Activated CD4-positive, alpha-beta T cell treated with anti-CD3 and anti-CD28 coated beads, Interleukin-2, Interleukin-4, amounts not matched to agents 100 ng/mL and 50 ng/mL, durations not matched to agents 16 hours and 8 hours (primary cell): Measurements from ENCODE around the gene NUTM1.
"Not testable (repeated sequence)": the region's sequence is repeated elsewhere in the genome, so short reads cannot be mapped to it uniquely, and the experiment has no call there.

Source experiments
- DNase-seq: peaks from one replicate; pipeline ENCODE4 v3.0.0-alpha.2; 2020; ENCODE audit warnings: low spot score

NUTM1 gene

GRCh38 chr15:34337557-34338306 is 5.4 kb upstream of the NUTM1 start, which contains the start of gene SLC12A6:
TSS of gene SLC12A6 (minus strand) at chr15:34337781. CDS start at chr15:34336680, 1,101 bp downstream.
- peak; percentile 90 for DNase-seq

DNA sequence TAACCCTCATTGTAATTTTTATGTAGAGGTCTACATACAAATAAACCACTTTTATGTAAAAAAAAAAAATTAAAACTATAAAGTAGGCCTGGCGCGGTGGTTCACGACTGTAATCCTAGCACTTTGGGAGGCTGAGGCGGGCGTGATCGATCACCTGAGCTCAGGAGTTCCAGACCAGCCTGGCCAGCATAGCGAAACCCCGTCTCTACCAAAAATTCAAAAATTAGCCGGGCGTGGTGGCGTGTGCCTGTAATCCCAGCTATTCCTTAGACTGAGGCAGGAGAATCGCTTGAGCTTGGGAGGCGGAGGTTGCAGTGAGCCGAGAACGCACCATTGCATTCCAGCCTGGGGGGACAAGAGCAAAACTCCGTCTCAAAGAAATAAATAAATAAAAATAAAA is 4.8 kb upstream of the NUTM1 start:
- DNase-seq: no peak

GRCh38 chr15:34339946-34340345 is 3.2 kb upstream of the NUTM1 start:
- no peak for DNase-seq

- DNase-seq: no peak
Measured at GRCh38 chr15:34341381-34342212, 1.5 kb upstream of the NUTM1 start.

DNA sequence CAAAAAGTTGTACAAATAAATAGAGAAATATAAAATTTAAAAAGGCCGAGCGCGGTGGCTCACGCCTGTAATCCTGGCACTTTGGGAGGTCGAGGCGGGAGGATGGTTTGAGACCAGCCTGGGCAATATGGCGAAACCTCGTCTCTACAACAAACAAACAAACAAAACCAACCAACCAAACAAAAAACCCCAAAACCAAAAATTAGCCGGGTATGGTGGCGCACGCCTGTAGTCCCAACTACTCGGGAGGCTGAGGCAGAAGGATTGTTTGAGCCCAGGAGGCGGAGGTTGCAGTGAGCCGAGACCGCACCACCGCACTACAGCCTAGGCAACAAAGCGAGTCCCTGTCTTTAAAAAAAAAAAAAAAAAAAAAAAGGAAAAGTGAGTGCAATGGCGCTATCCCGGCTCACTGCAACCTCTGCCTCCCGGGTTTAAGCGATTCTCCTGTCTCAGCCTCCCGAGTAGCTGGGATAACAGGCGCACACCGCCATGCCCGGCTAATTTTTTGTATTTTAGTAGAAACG is 840 bp upstream of the NUTM1 start:
- DNase-seq: not testable (repeated sequence)

DNA sequence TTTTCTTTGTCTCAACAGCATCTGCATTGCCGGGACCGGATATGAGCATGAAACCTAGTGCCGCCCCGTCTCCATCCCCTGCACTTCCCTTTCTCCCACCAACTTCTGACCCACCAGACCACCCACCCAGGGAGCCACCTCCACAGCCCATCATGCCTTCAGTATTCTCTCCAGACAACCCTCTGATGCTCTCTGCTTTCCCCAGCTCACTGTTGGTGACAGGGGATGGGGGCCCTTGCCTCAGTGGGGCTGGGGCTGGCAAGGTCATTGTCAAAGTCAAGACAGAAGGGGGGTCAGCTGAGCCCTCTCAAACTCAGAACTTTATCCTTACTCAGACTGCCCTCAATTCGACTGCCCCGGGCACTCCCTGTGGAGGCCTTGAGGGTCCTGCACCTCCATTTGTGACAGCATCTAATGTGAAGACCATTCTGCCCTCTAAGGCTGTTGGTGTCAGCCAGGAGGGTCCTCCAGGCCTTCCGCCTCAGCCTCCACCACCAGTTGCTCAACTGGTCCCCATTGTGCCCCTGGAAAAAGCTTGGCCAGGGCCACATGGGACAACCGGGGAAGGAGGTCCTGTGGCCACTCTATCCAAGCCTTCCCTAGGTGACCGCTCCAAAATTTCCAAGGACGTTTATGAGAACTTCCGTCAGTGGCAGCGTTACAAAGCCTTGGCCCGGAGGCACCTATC is 5.0 kb downstream of the NUTM1 start:
- DNase-seq: no peak

DNA sequence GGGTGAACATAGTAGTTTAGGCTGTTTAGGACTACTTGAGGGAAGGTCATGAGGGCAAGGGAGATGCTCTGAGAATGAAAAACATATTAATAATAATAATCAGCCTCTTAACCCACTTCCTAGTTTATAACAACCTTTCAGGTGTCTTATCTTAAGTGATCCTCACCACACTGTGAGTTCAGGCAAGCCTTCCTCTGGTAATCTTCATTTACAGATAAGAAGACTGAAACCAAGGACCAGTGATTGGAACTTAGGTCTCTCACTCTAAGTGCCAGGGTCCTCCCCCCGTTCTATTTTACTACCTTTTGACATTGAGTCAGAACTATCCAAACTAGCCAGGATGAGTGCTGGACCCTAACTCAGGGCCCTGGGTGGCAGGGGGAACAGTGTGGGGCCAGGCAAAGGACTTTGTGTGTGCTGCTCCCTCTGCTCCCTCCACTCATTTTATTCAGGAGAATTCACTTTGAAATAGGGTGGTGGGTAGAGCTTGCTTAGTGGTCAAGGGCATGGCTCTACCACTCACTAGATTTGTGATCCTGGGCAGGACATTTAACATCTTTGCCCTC is 5.7 kb downstream of the NUTM1 start:
- DNase-seq: no peak

DNA sequence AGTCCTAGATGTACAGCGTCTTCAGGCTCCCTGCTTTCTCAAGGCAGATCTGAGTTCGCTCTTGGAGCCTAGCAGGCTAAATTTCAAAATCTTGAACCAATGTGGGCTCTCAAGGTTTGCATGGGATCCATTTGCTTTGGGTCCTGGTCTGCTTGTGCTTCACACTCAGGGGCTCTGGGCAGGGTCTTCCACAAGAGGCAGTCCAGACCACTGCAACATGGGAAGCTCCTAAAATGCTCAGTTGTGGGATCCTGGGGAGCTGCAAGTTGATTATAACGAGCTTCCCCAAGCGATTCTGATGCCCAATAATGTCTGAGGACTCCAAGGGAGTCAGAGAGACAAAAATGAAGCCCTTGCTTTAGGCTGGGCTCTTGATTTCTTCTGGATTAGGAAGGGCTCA is 6.7 kb downstream of the NUTM1 start:
- DNase-seq: no peak

DNA sequence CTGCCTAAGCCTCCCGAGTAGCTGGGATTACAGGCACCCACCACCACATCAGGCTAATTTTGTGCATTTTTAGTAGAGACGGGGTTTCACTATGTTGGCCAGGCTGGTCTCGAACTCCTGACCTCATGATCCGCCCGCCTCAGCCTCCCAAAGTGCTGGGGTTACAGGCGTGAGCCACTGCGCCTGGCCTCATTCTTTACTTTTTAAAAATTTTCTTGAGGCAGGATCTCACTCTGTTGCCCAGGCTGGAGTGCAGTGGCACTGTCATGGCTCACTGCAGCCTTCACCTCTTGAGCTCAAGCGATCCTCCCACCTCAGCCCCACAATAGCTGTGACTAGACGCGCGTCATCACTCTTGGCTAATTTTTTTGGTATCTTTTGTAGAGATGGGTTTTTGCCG is 9.9 kb downstream of the NUTM1 start:
- not testable (repeated sequence) for DNase-seq

DNA sequence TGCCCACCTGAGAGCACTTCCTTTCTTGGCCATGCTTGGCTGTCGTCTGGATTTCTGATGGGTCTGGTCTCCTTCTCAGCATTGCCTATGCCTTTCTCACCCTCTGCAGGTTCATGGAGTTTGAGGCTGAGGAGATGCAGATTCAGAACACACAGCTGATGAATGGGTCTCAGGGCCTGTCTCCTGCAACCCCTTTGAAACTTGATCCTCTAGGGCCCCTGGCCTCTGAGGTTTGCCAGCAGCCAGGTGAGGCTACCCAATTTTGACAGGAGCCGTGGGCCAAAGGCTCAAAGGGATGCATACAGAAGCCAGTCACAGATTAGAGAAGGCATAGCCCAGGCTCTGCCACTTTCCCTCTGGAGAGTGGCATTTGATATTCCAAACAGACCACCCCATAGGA is 10.5 kb downstream of the NUTM1 start:
- no peak for DNase-seq

GRCh38 chr15:34354286-34354685 is 11.2 kb downstream of the NUTM1 start:
- no peak for DNase-seq

DNA sequence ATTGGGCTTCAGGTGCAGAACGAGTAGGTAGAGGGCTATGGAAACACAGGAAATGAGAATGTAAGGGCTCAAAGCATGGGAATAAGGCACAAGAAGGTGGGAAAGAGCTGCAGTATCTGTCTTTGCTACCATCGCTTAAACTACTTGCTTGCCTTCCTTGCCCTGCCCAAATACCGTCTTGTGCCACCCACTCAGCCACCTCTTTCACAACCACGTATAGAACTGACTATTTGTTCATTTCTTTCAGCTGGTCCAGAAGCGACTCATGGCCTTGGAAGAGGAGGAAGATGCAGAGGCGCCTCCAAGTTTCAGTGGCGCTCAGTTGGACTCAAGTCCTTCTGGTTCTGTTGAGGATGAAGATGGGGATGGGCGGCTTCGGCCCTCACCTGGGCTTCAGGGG is 12.1 kb downstream of the NUTM1 start:
- DNase-seq: no peak

DNA sequence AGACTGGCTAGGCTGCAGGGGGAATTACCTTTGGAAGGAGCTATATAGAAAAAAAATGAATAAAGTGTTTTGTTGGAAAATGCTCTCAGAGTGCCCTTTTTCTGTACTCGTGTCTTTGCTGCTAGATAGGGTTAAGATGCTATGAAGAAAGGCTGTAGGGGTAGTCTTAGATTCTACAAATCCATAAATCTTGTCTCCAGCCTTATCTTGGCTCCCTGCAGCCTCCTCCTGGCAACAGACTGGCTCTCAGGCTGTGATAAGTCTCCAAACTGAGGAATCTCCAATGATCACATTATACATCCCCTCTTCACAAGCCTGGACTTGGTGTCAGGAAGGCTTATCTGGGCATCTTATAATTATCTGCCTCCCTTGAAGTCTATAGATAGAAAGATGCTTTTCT is 14.5 kb downstream of the NUTM1 start:
- no peak for DNase-seq

- no peak for DNase-seq
Measured at GRCh38 chr15:34358367-34358766, 15.3 kb downstream of the NUTM1 start.

DNA sequence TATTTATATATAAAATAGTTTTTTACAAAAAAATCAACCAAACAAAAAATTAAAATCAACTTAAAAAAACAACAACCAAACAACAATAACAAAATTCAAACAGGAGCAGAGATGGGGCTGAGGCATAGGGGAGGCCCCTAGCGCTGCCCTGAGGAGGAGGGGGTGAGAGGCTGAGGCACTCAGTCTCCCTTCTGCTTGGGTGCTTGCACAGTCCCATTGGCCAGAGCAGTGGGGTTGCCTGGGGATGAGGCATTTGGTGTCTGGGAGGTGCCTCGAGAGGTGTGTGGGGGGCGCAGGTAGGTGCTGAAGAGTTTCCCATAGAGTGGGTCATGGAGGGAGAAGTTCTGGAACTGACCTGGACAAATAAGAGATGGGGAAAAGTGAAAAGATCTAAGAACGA is 15.8 kb downstream of the NUTM1 start:
- DNase-seq: no peak

- no peak for DNase-seq
Measured at GRCh38 chr15:34359416-34359815, 16.3 kb downstream of the NUTM1 start.

DNA sequence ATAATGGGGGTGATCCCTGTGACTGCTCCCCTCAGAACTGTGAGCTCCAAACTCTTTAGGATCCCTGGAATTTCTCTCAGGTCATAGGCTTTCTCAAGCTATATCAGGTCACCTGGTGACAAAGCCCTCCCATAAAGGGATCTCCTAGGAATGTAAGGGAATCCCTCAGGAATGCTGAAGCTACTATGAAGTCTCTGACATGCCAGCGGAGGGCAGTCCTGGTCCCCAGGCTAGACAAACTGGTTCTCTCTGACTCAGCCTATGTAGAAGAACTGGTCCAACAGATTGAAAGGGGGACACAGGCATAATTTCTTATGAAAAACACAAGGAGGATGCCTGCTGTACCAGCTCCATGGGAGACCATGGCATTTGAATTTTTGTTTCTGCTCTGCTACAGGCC is 17.2 kb downstream of the NUTM1 start:
- no peak for DNase-seq

- DNase-seq: no peak
Measured at GRCh38 chr15:34361278-34361677, 18.2 kb downstream of the NUTM1 start.

GRCh38 chr15:34362047-34362773 is 19.1 kb downstream of the NUTM1 start:
- no peak for DNase-seq

DNA sequence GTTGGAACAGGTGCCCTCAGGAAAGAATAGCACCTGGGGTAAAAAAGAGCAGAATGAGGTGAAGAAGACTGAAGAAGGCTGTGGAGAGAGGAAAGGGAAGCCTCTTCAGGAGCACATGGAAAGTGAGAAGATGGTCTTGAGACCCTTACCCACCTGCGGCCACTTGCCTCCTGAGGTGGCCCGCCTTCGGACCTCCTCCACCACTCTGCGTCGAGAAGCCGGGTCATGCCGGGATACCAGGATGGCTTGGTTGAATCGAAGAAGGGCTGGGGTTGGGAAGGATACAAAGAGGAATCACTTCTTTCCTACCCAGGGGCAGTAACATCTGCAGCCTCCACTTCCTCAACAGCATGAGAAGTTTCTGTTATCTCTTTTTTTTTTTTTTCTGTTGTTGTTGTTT is 20.9 kb downstream of the NUTM1 start:
- no peak for DNase-seq

DNA sequence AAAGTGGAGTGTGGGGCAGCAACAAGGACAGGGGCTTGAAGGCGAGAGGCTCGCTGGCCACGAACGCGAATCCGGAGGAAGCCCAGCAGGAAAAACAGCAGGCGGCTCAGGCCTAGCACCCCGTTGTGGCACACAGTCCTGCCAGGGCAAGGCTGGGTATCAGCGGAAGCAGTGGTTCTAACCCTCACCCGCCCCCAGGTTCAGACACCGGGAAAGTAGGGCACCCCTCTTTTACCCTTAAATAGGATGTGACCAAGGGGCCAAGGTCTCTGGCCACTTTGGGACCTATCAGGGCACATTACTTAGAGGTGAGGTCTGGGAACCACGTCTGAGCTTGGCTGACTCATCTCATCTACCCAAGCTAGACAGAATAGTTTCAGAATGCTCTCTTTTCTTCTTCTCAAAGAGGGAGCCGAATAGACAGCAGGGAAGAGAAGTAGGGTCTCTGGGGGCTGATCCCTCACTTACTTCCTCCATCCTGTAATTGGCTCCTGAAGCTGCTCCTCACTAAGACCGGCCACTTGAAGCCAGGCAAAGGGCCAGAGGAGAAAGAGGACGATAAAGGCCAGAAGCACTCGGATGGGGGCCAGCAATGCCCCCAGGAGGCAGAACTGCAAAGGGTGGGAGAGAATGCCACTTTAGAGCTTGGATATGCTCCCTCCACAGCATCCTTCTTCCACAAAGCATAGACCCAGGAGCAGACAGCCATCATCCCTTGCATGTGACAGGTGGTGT is 22.1 kb downstream of the NUTM1 start:
- DNase-seq: peak; percentile 38
